Measurements from ENCODE around the gene FAM136A.
A peak's percentile ranks its signal among the peaks of the same experiment; 100 is the strongest.
"Not testable (repeated sequence)": the region's sequence is repeated elsewhere in the genome, so short reads cannot be mapped to it uniquely, and the experiment has no call there.

The FAM136A gene

GRCh38 chr2:70301344-70302194 is at the start of gene FAM136A:
Gene FAM136A (minus strand): TSS chr2:70302067. CDS start chr2:70302011, 56 bp downstream.
- peak; percentile 74 for DNase-seq

- DNase-seq: no peak
Measured at GRCh38 chr2:70349921-70350685, 48.2 kb upstream of the FAM136A start.

GRCh38 chr2:70347831-70348230 is 46.0 kb upstream of the FAM136A start:
- no peak for DNase-seq

DNA sequence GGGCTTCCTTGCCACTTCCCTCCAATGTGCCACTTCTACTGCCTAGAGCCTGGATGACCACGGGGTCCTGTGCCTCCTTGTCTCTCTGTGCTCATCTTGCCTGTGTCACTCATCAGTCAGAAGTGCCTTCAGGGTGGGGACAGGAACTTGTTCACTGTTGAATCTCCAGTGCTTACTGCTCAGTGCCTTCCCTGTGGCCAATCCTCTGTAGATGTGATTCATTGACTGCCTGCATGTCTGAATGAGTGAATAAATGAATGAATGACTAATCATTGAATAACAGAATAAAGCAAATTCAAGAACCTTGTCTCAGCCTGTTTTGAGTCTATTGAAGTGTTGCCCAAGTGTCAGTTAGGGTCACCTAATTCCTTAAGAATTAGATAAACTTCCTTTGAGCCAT is 42.3 kb upstream of the FAM136A start:
- no peak for DNase-seq

DNA sequence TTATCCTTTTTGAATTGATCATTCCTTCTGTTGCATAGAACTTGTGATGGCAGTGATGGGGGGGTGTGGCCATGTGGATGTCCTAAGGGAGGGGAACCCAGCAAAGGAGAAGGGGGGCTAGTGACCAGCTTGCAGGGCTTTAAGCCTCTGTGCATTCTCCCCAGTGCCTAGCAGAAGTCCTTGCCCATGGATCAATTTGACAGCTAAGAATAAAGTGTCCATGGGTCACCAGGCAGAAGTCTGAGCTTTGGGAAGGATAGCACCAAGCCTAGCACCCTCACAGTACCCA is 39.6 kb upstream of the FAM136A start:
- no peak for DNase-seq

GRCh38 chr2:70340761-70341476 is 39.1 kb upstream of the FAM136A start:
- peak; percentile 44 for DNase-seq

- no peak for DNase-seq
Measured at GRCh38 chr2:70340075-70340474, 38.2 kb upstream of the FAM136A start.

- no peak for DNase-seq
Measured at GRCh38 chr2:70336552-70336951, 34.7 kb upstream of the FAM136A start.

DNA sequence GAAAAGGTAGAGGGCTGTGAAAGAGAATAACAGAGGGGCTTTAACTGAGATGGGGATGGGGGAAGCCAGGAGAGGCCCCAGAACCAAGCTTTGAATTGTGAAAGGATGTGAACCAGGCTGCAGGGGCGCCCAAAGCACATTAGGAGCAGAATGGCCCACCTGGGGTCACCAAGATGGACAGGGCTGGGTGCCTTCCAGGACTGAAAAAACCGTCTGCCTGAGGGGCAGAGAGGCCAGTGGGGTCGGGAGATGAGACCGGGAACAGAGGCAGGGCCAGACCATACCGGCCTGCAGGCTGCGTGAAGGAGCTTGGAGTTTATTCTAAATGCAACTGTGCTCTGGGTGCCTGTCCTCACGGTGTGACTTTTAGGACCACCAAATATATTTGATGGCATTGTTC is 29.1 kb upstream of the FAM136A start:
- DNase-seq: no peak

DNA sequence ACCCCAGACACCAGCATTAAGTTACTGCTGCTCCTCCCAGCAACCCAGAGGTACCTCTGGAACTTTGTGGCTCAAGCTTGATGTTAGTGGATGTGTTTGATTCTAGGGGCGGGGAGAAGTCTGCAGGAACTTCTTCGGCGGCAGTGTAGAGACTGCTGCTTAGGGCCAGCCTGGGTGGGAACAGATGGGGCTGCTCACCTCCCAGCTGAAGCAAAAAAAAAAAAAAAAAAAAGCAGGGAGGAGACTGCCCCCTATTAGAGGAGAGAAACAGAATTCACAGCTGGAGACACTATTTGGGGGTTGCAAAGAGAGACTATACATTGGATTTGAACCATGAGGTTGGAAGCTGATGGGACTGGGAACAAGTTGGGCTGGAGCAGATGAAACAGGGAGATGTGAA is 28.6 kb upstream of the FAM136A start:
- no peak for DNase-seq

GRCh38 chr2:70328921-70329561 is 27.2 kb upstream of the FAM136A start:
- DNase-seq: no peak

DNA sequence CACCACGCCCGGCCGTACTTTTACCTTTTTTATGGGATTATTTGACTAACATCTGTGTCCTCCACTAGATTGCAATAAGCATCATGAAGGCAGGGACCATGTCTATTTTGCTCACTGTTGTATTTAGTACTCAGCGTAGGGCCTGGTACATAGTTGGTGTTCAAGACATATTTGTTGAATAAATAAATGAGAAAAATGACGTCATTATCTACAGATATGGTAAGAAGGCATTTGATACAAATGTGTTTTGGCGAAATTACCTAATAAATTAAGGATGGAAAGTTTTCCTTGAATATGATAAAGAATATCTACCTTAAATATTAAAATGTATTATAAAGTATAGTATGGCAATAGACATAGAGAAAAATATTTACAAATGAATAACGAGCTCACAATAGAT is 24.0 kb upstream of the FAM136A start:
- DNase-seq: no peak

DNA sequence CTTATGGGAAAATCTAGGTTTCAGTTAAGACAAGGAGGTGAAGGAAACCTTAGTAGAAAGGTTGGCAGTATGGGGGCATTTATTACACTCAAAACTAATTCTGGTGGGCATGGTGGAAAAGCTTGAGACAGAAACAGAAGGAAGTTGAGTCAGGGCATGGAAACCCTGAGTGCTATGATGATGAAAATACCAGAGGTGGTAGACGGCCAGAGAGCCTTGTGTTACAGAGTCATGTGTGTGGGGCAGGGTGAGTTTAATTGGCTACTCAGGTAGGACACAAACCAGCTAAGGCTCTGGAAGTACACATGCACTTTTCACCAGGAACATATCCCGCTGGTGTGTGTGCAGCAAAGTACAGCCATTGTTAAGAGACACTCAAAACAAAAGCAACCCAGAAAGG is 20.7 kb upstream of the FAM136A start:
- DNase-seq: no peak

DNA sequence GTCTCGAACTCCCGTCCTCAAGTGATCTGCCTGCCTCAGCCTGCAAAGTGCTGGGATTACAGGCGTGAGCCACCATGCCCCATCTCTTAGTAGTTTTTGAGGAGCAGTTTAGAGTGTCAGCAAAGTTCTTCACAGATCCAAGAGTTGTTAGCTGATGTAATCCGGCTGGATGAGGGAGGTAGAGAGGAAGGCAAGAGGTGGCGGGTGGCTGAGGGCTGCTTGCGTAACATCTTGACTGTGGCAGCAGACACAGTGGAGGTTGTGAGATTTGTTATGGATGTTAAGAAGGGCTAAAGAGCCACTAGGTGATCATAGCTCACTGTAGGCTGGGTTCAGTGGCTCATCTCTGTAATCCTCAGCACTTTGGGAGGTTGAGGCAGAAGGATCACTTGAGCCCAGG is 19.5 kb upstream of the FAM136A start:
- DNase-seq: no peak

DNA sequence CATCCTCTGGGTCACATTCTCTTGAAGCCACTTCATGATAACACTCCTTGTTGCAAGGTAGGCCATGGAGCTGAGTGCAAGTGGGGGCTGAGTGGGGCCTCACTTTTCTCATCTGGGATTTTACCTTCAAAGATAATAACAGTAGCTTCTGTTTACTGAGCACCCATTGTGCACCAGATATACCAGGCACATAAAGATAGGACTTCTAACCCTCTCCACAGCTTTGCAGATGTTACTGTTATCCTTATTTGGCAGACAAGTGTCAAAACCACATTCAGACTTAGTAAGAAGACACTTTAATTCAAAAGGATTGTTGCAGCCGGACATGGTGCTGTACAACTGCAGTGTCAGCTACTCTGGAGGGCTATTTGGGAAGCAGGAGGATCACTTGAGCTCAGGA is 12.8 kb upstream of the FAM136A start:
- no peak for DNase-seq

- DNase-seq: no peak
Measured at GRCh38 chr2:70312560-70312959, 10.7 kb upstream of the FAM136A start.

DNA sequence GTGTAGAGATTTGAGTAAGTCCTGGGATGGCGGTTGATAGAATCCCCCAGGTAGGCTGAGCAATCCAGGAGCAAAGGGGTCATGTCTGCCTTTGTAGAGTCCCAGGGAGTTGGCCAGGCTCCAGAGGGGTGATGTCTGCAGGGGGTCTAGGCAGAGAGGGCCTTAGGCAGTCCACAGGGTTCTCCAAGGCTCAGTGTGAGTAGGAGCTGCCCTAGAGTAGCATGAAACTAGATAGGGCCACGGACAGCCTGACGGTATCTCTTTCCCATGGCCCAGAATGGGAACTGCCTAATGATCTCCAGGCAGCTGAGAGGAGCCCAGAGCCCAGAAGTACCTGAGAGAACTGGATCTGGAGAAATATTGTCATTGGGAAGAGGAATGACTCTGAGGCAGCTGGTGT is 9.0 kb upstream of the FAM136A start:
- no peak for DNase-seq

DNA sequence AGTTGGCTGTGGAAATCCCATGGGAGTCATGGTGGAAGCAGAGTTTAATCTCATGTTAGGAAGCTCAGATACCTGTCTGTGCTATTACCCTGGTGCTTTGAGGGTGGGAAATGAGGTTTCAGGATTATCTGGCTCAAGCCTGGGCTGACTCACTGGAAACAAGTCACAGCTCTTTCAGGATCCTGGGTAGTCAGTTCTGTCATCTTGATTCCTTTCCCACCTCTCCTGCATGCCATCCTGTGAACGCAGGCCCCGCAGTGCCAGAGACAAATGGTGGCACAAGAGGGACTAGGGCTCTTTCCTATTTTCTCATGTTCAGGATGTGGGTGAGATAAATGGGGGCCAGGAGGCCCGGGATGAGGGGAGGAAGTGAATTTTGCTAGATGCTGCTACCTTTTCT is 3.7 kb upstream of the FAM136A start:
- no peak for DNase-seq

GRCh38 chr2:70304498-70304897 is 2.6 kb upstream of the FAM136A start:
- no peak for DNase-seq

DNA sequence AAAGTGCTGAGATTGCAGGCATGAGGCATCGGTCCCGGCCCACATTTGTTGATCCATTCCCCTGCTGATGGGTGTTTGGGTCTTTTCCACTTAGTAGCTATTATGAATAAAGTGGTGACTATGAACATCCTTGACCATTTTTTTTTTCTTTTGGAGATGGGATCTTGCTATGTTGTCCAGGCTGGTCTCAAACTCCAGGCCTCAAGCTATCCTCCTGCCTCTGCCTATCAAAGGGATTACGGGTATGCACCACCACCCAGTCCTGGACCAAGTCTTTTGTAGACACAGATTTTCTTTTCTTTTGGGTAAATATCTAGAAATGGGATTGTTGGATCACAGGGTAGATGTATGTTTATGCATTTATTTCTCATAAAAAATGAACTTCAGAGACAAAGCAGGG is 1.3 kb upstream of the FAM136A start:
- no peak for DNase-seq

- not testable (repeated sequence) for DNase-seq
Measured at GRCh38 chr2:70302195-70302546, 304 bp upstream of the FAM136A start.

- DNase-seq: no peak
Measured at GRCh38 chr2:70300771-70301343, 1.0 kb downstream of the FAM136A start.

- DNase-seq: not testable (repeated sequence)
Measured at GRCh38 chr2:70297828-70298227, 4.0 kb downstream of the FAM136A start.

Data from inflammatory macrophage treated with lipopolysaccharide for 4 hours (primary cell).